ENCODE data around the gene ARL5A. TPM values are rescaled to one million over a fixed set of nuclear protein-coding genes. Genes with fewer than 3 reads are reported as not detected.

ARL5A gene
- total and polyA plus RNA-seq, 11 donors, result 12.9 to 59.1 (median 54.4) TPM

DNA sequence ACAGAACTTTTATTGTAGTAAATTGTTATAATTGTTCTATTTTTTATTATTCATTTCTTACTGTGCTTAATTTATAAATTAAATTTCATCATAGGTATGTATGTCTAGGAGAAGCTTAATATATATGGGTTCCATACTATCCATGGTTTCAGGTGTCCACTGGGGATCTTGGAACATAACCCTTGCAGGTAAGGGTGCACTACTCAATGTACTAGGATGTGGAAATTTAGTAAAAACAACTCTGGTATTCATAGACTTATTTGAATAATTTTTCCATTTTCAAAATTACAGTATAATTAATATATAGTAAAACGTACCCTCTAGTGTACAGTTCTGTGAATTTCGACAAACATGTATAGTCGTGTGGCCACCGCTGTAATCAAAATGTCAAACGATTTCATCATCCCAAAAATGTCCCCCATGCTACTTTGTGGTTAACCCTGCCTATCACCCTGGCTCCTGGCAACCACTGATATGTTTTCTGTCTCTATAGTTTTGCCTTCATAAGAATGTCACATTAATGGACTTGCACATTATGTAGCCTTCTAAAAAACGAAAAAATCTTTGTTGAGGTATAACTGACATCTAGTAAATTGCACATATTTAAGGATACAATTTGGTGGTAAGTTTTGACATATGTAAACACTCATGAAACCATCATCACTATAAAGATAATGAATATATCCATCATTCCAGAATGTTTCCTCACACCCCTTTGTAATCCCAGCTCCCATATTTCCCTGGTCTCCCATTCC, 45.7 kb downstream of the ARL5A start:
- 87 to 90% (median 88%) methylated on average over 6 of the region's 6 CpGs for WGBS, 4 donors
- intact Hi-C loops (cut with DNase I), result no loop called here
- H3K4me3 ChIP-seq, result no peak overlapping the region
- TF ChIP-seq, protein P1, sequence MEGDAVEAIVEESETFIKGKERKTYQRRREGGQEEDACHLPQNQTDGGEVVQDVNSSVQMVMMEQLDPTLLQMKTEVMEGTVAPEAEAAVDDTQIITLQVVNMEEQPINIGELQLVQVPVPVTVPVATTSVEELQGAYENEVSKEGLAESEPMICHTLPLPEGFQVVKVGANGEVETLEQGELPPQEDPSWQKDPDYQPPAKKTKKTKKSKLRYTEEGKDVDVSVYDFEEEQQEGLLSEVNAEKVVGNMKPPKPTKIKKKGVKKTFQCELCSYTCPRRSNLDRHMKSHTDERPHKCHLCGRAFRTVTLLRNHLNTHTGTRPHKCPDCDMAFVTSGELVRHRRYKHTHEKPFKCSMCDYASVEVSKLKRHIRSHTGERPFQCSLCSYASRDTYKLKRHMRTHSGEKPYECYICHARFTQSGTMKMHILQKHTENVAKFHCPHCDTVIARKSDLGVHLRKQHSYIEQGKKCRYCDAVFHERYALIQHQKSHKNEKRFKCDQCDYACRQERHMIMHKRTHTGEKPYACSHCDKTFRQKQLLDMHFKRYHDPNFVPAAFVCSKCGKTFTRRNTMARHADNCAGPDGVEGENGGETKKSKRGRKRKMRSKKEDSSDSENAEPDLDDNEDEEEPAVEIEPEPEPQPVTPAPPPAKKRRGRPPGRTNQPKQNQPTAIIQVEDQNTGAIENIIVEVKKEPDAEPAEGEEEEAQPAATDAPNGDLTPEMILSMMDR (IDR thresholded peaks at IDR 0.05), result no peak
- TF ChIP-seq POLR2A (IDR thresholded peaks at IDR 0.05), result no peak
- no peaks in the 10 kb centered on the region for H3K4me1 ChIP-seq
- H3K36me3 ChIP-seq, result peaks cover 0 to 66% (median 46%) of the 10 kb centered on the region in 9 donors
- peaks cover 0 to 4% (median 0%) of the 10 kb centered on the region in 12 donors for H3K9me3 ChIP-seq
- no peak for DNase-seq
- H3K27ac ChIP-seq, result no peak overlapping the region
- H3K27me3 ChIP-seq, result no peaks in the 10 kb centered on the region
- no peak for ATAC-seq

DNA sequence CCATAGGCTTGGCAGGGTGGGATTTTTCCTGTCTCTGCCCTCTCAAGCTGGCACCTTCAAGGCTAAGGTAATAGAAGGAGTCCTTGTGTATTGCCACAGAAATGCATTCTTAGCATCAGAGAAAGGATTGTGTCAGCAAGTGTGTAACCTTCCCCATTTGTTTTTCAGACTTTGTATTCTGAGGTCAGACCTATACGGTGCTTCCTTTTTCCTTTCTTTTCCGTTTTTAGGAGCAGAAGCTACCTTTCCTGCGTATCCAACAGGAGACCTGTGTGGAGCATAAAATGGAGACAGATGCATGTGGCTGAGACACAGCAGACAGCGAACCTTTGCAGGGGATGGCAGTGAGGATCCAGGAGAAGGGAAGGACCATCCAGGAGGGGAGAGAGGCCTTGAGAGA, 46.6 kb downstream of the ARL5A start:
- TF ChIP-seq POLR2A (IDR thresholded peaks at IDR 0.05), result no peak
- TF ChIP-seq, protein P1 (IDR thresholded peaks at IDR 0.05), result no peak
- Histone ChIP-seq H3K4me3 (no peak overlapping the region), H3K27me3 (no peaks in the 10 kb centered on the region), H3K4me1 (no peaks in the 10 kb centered on the region), H3K9me3 (peaks cover 0 to 4% (median 0%) of the 10 kb centered on the region in 12 donors), H3K36me3 (peaks cover 0 to 74% (median 53%) of the 10 kb centered on the region in 9 donors), H3K27ac (no peak overlapping the region)
- no peak for DNase-seq
- WGBS, 4 donors, result 88 to 93% (median 90%) methylated on average over 4 of the region's 4 CpGs
- no peak for ATAC-seq
- intact Hi-C loops (cut with DNase I), result no loop called here

DNA sequence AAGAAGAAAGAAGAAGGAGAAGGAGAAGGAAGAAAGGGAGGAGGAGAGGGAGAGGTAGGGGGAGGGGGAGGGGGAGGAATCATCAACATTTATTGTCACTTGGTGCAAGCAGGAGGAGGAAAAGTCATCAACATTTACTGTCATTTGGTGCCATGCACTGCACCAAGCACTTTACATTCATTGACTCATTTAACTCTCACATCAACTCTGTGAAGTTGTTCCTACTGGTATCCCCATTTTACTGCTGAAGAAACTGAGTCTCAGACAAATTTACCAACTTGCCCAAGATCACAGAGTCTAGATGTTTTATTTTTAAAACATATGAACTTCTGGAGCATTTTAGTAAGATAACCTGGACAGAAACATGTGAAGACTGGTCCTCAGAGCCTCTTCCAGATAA, 47.3 kb downstream of the ARL5A start:
- intact Hi-C loops (cut with DNase I), result no loop called here
- Histone ChIP-seq H3K4me1 (no peaks in the 10 kb centered on the region), H3K9me3 (peaks cover 0 to 4% (median 0%) of the 10 kb centered on the region in 12 donors), H3K36me3 (peaks cover 0 to 74% (median 53%) of the 10 kb centered on the region in 9 donors), H3K4me3 (no peak overlapping the region), H3K27ac (no peak overlapping the region), H3K27me3 (no peaks in the 10 kb centered on the region)
- no peak for ATAC-seq
- no peak for TF ChIP-seq POLR2A (IDR thresholded peaks at IDR 0.05)
- TF ChIP-seq, protein P1 (IDR thresholded peaks at IDR 0.05), result no peak
- DNase-seq, result no peak

DNA sequence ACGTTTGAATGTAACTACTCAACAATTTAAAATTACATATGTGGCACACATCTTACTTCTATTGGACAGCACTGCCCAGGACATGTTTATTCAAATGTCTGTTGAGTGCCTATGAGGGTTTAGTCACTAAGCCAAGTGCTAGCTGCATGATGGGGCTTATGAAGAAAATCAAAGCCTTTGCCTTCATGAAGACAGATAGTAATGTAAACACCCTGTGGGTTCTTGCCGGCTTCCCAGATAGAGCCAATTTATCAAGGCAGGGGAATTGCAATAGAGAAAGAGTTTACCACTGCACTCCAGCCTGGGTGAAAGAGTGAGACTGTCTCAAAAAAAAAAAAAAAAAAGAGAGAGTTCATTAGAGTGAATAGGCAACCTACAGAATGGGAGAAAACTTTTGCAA, 50.3 kb downstream of the ARL5A start:
- Histone ChIP-seq H3K4me1 (peaks cover 0 to 16% (median 10%) of the 10 kb centered on the region in 12 donors), H3K27ac (no peak overlapping the region), H3K27me3 (no peaks in the 10 kb centered on the region), H3K36me3 (peaks cover 0 to 53% (median 36%) of the 10 kb centered on the region in 9 donors), H3K4me3 (no peak overlapping the region), H3K9me3 (peaks cover 0 to 4% (median 0%) of the 10 kb centered on the region in 12 donors)
- WGBS, 4 donors, result 84 to 91% (median 89%) methylated on average over 2 of the region's 2 CpGs
- DNase-seq (no peak), ATAC-seq (no peak)
- TF ChIP-seq, protein P1 (IDR thresholded peaks at IDR 0.05), result no peak
- TF ChIP-seq POLR2A (IDR thresholded peaks at IDR 0.05), result no peak
- intact Hi-C loops (cut with DNase I), result no loop called here

Measured in heart left ventricle (tissue), 16 donors.